Gastrocnemius medialis (tissue), 4 donors: ENCODE results near the gene VAV2. TPM values are rescaled to one million over a fixed set of nuclear protein-coding genes. Genes with fewer than 3 reads are reported as not detected.

Experiments
- ATAC-seq, 2 donors: fragments of 150-250 bp; one replicate each; pipeline ENCODE4 v1.9.1; 2016
- DNase-seq, 2 donors: peaks; one replicate each; pipeline ENCODE4 v3.0.0-alpha.2; 2019
- H3K27ac ChIP-seq, 4 donors: fragments of 200-600 bp; sonication (generic); 1 replicate in 1 of 4; 2 replicates in 3 of 4; pipeline ENCODE4 v1.5.1; 2016 to 2018; ENCODE audit warnings: mild to moderate bottlenecking in 2 of 4, moderate library complexity in 1 of 4
- H3K27me3 ChIP-seq, 3 donors: fragments of 200-600 bp; sonication (generic) in 2 of 3; 1 replicate in 1 of 3; 2 replicates in 2 of 3; pipeline versions ENCODE4 v1.5.1 to v1.6.0; 2016 to 2019; ENCODE audit warnings: mild to moderate bottlenecking in 1 of 3, moderate library complexity in 1 of 3
- H3K36me3 ChIP-seq, 2 donors: fragments of 200-600 bp; sonication (generic) in 1 of 2; one replicate each; pipeline ENCODE4 v1.5.1; 2017 to 2018
- H3K4me1 ChIP-seq, 2 donors: fragments of 200-600 bp; sonication (generic) in 1 of 2; one replicate each; pipeline ENCODE4 v1.5.1; 2016 to 2017; ENCODE audit warnings: mild to moderate bottlenecking in 2 of 2
- H3K4me3 ChIP-seq, 4 donors: fragments of 200-600 bp; sonication (generic) in 3 of 4; 1 replicate in 1 of 4; 2 replicates in 3 of 4; pipeline ENCODE4 v1.5.1; 2016 to 2019; ENCODE audit warnings: mild to moderate bottlenecking in 2 of 4
- H3K9me3 ChIP-seq, 3 donors: fragments of 200-600 bp; sonication (generic) in 2 of 3; 1 replicate in 1 of 3; 2 replicates in 2 of 3; pipeline ENCODE4 v1.5.1; 2016 to 2019
- POLR2A ChIP-seq, 2 donors: fragments of 450-650 bp; IDR thresholded peaks; one replicate each; pipeline ENCODE4 v1.6.1; 2017; ENCODE audit warnings: antibody characterized with exemption in 2 of 2, mild to moderate bottlenecking in 2 of 2, moderate library complexity in 2 of 2
- in situ Hi-C, 4 donors: fragments of 200-750 bp; cut with MboI; loops; one replicate each; pipeline versions ENCODE4 v1.15.0 to v1.8.0; 2017; ENCODE audit warnings: low sequenced_read_pairs in 4 of 4
- intact Hi-C: fragments of 100-400 bp; cut with DNase I; formaldehyde crosslinking; loops from one replicate; pipeline ENCODE4 v1.15.1; 2023; ENCODE audit warnings: low total_unique reads
- total RNA-seq, 4 donors: library from RNA; depleted of rRNA; stranded (reverse); fragments of >200 nt; gene quantifications; one replicate each; pipeline versions ENCODE4 v1.1.0 to v1.2.3, GENCODE V29; 2016
- TF ChIP-seq, protein P1 (sequence below), 5 experiments: fragments of 450-650 bp in 3 of 5; fragments of 200-600 bp in 2 of 5; sonication (generic) in 2 of 5; IDR thresholded peaks in 4 of 5; conservative IDR thresholded peaks in 1 of 5; 1 replicate in 4 of 5; 2 replicates in 1 of 5; pipeline ENCODE4 v1.5.1; 2016 to 2019; ENCODE audit warnings: antibody characterized with exemption in 5 of 5, mild to moderate bottlenecking in 3 of 5, moderate library complexity in 3 of 5

Gene VAV2
- total RNA-seq, 4 donors from 2014 or later = 0.51 to 1.2 (median 0.97) TPM

GRCh38 chr9:133716564-133717112 is 275.5 kb downstream of the VAV2 start:
- TF ChIP-seq, protein P1, sequence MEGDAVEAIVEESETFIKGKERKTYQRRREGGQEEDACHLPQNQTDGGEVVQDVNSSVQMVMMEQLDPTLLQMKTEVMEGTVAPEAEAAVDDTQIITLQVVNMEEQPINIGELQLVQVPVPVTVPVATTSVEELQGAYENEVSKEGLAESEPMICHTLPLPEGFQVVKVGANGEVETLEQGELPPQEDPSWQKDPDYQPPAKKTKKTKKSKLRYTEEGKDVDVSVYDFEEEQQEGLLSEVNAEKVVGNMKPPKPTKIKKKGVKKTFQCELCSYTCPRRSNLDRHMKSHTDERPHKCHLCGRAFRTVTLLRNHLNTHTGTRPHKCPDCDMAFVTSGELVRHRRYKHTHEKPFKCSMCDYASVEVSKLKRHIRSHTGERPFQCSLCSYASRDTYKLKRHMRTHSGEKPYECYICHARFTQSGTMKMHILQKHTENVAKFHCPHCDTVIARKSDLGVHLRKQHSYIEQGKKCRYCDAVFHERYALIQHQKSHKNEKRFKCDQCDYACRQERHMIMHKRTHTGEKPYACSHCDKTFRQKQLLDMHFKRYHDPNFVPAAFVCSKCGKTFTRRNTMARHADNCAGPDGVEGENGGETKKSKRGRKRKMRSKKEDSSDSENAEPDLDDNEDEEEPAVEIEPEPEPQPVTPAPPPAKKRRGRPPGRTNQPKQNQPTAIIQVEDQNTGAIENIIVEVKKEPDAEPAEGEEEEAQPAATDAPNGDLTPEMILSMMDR (IDR thresholded peaks at IDR 0.05 in 4 of 5, conservative IDR thresholded peaks at IDR 0.05 in 1 of 5) = no peak
- no peak for TF ChIP-seq POLR2A (IDR thresholded peaks at IDR 0.05)
- ATAC-seq (no peak), DNase-seq (peak in 1 of 2 donors; percentile 26)
- in situ Hi-C loops (no loop called here), intact Hi-C loops (no loop called here)
- no peaks in the 10 kb centered on the region for H3K9me3 ChIP-seq
- H3K4me1 ChIP-seq = no peaks in the 10 kb centered on the region
- peak overlapping the region in 1 of 4 donors; percentile 73 for H3K27ac ChIP-seq
- peaks cover 2 to 10% (median 6%) of the 10 kb centered on the region in 3 donors for H3K27me3 ChIP-seq
- no peak overlapping the region for H3K4me3 ChIP-seq
- H3K36me3 ChIP-seq = no peaks in the 10 kb centered on the region

GRCh38 chr9:133715866-133716563 is 276.1 kb downstream of the VAV2 start:
- intact Hi-C loops = no loop called here
- in situ Hi-C loops = no loop called here
- no peak for ATAC-seq
- Histone ChIP-seq H3K36me3 (no peaks in the 10 kb centered on the region), H3K4me1 (no peaks in the 10 kb centered on the region), H3K9me3 (no peaks in the 10 kb centered on the region), H3K27me3 (peaks cover 2 to 17% (median 6%) of the 10 kb centered on the region in 3 donors), H3K4me3 (no peak overlapping the region), H3K27ac (peak overlapping the region in 3 of 4 donors; percentile 20 to 73 (median 53))
- peak in 1 of 2 donors; percentile 7 for DNase-seq
- TF ChIP-seq, protein P1 (IDR thresholded peaks at IDR 0.05 in 4 of 5, conservative IDR thresholded peaks at IDR 0.05 in 1 of 5) = no peak
- no peak for TF ChIP-seq POLR2A (IDR thresholded peaks at IDR 0.05)

DNA sequence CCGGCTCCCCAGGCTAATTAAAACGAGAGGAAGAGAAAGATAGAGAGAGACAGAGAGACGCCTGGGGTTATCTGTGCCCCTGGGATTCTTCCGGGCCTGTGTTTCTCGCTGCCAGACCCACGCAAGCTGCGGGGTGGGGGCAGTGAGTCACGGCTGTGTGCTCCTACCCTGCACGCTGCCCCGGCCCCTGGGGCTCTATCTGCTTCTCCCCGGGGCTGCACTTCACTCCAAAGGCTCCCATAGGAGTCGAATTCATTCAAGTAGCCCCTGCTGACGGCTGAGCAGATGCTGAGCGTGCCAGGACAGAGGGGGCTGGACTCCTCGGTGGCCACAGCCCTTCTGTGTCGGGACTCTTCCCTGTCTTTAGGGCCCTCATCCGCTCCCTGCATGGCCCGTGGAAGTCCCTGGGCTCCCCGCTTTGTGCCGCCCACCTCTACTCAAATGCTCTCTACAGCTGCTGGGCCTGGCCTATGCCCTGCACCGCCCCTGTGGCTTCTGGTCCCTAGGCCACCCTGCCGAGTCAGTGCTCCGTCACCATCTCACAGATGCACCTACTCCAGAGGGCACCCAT is 276.7 kb downstream of the VAV2 start:
- Histone ChIP-seq H3K4me1 (no peaks in the 10 kb centered on the region), H3K4me3 (no peak overlapping the region), H3K36me3 (no peaks in the 10 kb centered on the region), H3K27me3 (peaks cover 2 to 18% (median 6%) of the 10 kb centered on the region in 3 donors), H3K9me3 (no peaks in the 10 kb centered on the region), H3K27ac (peak overlapping the region in 3 of 4 donors; percentile 20 to 73 (median 53))
- in situ Hi-C loops = no loop called here
- TF ChIP-seq, protein P1 (IDR thresholded peaks at IDR 0.05 in 4 of 5, conservative IDR thresholded peaks at IDR 0.05 in 1 of 5) = no peak
- TF ChIP-seq POLR2A (IDR thresholded peaks at IDR 0.05) = no peak
- peak; percentile 22 to 25 for ATAC-seq
- peak in 1 of 2 donors; percentile 17 for DNase-seq
- intact Hi-C loops = no loop called here

DNA sequence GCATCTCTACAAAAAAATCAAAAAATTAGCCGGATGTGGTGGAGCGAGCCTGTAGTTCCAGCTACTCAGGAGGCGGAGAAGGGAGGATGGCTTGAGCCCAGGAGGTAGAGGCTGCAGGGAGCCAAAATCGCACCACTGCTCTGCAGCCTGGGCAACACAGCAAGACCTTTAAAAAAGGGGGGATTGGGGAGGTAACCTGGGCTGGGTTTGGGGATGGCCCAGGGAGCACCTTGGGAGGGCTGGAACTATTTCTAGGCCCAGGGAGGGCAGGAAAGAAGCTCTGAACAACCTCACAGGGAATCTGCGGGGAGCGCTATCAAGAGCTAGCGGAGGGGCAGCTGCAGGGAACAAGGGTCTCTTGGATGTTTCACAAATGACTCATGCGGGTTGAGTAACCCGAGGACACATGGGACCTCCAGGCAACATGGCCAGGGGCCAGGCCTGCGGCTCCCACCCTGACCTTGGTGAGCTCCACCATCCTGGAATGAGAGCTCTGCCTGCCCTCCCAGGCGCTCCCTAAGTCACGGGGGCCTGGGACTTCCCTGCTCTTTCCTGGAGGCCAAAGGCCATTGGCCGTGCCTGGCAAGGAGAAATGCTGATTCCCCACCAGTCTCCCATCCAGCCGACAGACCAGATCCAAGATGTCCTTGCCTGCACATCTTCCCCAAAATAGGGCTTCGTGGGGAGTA is 277.4 kb downstream of the VAV2 start:
- Histone ChIP-seq H3K27ac (peak overlapping the region in 2 of 4 donors; percentile 7 to 73), H3K4me1 (no peaks in the 10 kb centered on the region), H3K27me3 (peaks cover 2 to 18% (median 6%) of the 10 kb centered on the region in 3 donors), H3K4me3 (no peak overlapping the region), H3K9me3 (no peaks in the 10 kb centered on the region), H3K36me3 (no peaks in the 10 kb centered on the region)
- in situ Hi-C loops = no loop called here
- TF ChIP-seq, protein P1 (IDR thresholded peaks at IDR 0.05 in 4 of 5, conservative IDR thresholded peaks at IDR 0.05 in 1 of 5) = no peak
- TF ChIP-seq POLR2A (IDR thresholded peaks at IDR 0.05) = no peak
- DNase-seq = peak in 1 of 2 donors; percentile 31
- peak; percentile 25 to 26 for ATAC-seq
- intact Hi-C loops = no loop called here
